GM23248 (cell line): ENCODE measurements around the gene CRELD2.

Source experiments
- EZH2 ChIP-seq: fragments of 200-600 bp; sonication (generic); IDR thresholded peaks from 2 replicates; pipeline ENCODE4 v1.6.1; 2018; ENCODE audit warnings: antibody characterized with exemption, mild to moderate bottlenecking; ENCODE audit not compliant: insufficient read depth, poor library complexity, severe bottlenecking
- EZH2phosphoT487 ChIP-seq: fragments of 200-600 bp; sonication (generic); IDR thresholded peaks from 2 replicates; pipeline ENCODE4 v1.6.1; 2018; ENCODE audit warnings: antibody characterized with exemption, moderate library complexity, mild to moderate bottlenecking, low read depth; ENCODE audit not compliant: insufficient read depth

DNA sequence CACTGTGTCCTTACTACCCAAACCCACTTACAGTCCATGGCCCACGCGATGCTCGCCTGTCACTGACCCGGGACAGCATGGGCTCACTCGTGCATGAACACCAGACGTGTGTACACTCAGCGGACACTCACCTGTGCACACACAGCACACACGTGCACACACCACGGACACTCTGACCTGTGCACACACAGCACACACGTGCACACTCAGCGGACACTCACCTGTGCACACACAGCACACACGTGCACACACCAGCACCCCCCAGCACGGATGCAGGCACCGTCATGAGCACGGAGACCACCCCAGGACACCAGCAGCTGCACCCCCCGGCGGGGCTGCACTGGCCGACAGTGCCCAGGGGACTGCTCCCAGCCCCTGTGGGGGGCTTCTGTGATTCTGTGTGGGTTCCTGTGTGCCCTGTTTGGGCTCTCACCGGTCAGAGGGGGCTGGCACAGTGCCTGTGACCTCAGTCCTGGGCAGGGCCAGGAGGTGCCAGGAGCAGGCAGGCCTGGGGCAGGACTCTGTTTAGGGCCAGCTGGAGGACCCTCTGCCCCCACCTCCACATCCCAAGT lies 20.2 kb downstream of the CRELD2 start:
- no peak for TF ChIP-seq EZH2
- no peak for TF ChIP-seq EZH2phosphoT487
